Measurements from ENCODE around the gene TMEM132C. TPM values are rescaled to one million over a fixed set of nuclear protein-coding genes. Genes with fewer than 3 reads are reported as not detected.
"Not testable (repeated sequence)": the region's sequence is repeated elsewhere in the genome, so short reads cannot be mapped to it uniquely, and the experiment has no call there.

Gene TMEM132C
- total RNA-seq, 2 experiments from 2014 or later: not detected

DNA sequence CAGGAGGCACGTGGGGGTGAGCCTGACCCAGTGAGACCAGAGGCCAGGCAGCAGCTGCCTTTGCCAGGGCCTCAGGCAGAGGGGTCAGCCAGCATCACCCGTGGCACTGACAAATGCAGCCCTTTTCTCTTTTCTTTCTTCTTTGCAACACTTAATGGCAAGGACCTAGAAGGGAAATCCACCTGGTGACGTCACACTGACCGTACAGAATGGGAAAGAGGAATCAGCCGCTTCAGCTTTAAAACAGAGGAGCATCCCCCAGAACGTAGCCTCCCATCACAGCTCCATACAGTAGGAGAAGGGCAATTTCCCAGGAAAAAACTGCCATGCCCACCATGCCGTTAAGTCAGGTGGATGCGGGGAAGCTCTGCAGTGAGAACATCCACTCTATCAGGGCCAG is 328.6 kb downstream of the TMEM132C start:
- no peak for ATAC-seq

DNA sequence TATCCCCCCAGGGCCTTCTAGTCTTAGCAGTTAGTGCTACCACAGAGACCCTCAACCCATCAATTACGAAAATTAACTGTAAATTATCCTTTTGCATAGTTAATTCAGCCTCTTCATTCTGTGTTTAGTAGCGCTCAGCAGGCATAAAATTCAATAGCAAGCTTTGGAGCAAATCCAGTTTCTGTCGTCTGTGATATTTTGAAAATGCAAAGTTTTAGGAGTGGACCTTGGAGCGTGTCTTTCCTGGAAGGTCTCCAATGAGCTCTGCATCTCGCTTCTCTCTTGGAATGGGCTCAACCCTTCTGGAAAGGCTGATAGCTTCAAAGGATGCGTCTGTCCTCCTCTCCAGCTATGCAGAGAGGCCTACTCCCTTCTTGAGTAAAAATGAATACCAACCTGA is 333.9 kb downstream of the TMEM132C start:
- no peak for DNase-seq
- no peak for ATAC-seq
- Mint-ChIP-seq H3K27ac (no peak overlapping the region), H3K9me3 (ENCODE audit: low read depth) (no peaks in the 10 kb centered on the region), H3K27me3 (no peaks in the 10 kb centered on the region), H3K4me3 (no peak overlapping the region), H3K36me3 (no peaks in the 10 kb centered on the region), H3K4me1 (no peaks in the 10 kb centered on the region)
- CTCF ChIA-PET: no interaction called here

More for the DNA sequence above, 328.6 kb downstream of the TMEM132C start:
- Mint-ChIP-seq H3K4me3 (no peak overlapping the region), H3K4me1 (no peaks in the 10 kb centered on the region), H3K27me3 (no peaks in the 10 kb centered on the region), H3K36me3 (no peaks in the 10 kb centered on the region), H3K9me3 (ENCODE audit: low read depth) (peaks cover 4% of the 10 kb centered on the region), H3K27ac (no peak overlapping the region)
- no peak for DNase-seq
- CTCF ChIA-PET: no interaction called here

DNA sequence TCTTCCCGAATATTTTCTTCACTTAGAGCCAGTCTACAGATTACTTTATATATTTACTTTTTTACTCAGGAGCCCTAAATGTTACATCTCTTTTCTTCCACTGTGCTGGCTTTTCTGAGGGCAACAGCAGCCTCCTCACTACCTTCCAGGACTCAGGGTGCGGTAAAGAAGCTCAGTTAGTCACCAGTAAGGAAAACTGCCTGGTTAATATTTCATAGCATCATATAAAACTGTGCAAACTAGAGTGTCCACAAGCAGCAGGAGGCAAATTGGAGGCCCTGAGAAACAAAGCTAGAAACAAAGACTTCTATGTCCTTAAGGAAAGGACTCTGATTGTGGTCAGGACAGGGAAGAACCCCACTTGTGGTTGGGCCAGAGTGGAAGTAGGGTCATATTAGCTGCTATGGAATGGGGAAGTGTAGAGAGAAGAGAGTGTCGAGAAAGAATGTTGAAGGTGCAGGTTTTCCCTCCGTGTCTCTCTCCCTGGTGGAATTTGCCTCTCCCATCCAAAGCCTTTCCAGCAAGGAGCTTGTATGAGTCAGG is 336.7 kb downstream of the TMEM132C start:
- no peaks in the 10 kb centered on the region for H3K9me3 Mint-ChIP-seq (ENCODE audit: low read depth)
- H3K36me3 Mint-ChIP-seq: no peaks in the 10 kb centered on the region
- H3K27me3 Mint-ChIP-seq: no peaks in the 10 kb centered on the region
- H3K4me3 Mint-ChIP-seq: no peak overlapping the region
- CTCF ChIA-PET: no interaction called here
- no peak for ATAC-seq
- H3K4me1 Mint-ChIP-seq: no peaks in the 10 kb centered on the region
- DNase-seq: no peak
- no peak overlapping the region for H3K27ac Mint-ChIP-seq

DNA sequence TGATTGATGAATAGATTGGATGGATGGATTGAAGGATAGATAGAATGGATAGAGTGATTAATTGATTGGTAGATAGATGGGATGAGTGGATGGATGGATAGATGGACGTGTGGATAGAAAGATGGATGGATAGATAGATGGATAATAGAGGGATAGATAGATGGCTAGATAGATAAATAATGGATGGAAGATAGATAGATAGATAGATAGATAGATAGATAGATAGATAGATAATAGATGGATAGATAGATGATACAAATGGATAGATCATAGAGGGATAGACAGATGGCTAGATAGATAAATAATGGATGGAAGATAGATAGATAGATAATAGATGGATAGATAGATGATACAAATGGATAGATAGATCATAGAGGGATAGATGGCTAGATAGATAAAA is 337.2 kb downstream of the TMEM132C start:
- H3K27me3 Mint-ChIP-seq; ATAC-seq; CTCF ChIA-PET; H3K27ac Mint-ChIP-seq; H3K9me3 Mint-ChIP-seq (ENCODE audit: low read depth); H3K4me3 Mint-ChIP-seq; H3K4me1 Mint-ChIP-seq; DNase-seq; H3K36me3 Mint-ChIP-seq: not testable (repeated sequence)

DNA sequence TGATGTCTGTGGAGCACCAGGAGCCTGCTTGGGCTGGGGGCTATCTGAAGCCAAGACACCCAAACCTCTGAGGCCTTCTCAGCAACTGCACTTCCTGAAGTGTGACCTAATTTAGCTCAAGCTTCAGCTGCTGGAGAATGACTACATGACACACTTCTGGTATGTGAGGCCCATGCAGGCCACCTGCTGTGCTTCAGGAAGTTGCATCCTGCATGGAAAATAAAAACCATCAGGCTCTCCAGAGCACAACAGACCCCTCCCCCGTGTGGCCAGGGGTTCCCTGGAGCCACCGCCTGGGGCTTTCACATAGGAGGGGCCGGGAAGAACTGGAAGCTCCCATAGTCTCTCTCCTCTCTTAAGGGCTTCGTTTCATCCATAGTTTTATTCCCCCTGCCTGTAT is 339.1 kb downstream of the TMEM132C start:
- CTCF ChIA-PET: no interaction called here
- DNase-seq (no peak), ATAC-seq (no peak)
- Mint-ChIP-seq H3K27ac (no peak overlapping the region), H3K9me3 (ENCODE audit: low read depth) (no peaks in the 10 kb centered on the region), H3K36me3 (no peaks in the 10 kb centered on the region), H3K4me1 (no peaks in the 10 kb centered on the region), H3K4me3 (no peak overlapping the region), H3K27me3 (no peaks in the 10 kb centered on the region)

DNA sequence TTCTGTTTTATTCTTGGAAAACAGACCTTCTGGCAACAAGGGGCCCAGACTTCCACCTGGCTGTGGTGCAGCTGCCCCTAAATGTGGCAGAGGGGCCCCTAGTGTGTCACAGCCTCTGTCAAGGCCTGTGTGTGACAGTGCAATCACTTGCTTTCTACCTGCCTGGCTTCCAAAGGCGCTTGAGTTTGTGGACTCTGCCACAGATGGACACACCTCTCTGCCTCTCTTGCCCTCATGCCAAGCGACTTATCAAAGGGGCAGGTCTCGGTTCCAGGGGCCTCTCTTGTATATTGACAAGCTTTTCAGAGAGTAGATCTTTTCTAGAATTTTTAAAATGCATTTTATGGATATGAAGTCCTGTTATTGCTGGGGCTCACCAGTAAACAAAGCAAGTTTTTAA is 339.6 kb downstream of the TMEM132C start:
- H3K27me3 Mint-ChIP-seq: no peaks in the 10 kb centered on the region
- no peak overlapping the region for H3K27ac Mint-ChIP-seq
- no peaks in the 10 kb centered on the region for H3K4me1 Mint-ChIP-seq
- no peaks in the 10 kb centered on the region for H3K36me3 Mint-ChIP-seq
- H3K9me3 Mint-ChIP-seq (ENCODE audit: low read depth): no peaks in the 10 kb centered on the region
- H3K4me3 Mint-ChIP-seq: no peak overlapping the region
- CTCF ChIA-PET: no interaction called here
- no peak for ATAC-seq
- no peak for DNase-seq

DNA sequence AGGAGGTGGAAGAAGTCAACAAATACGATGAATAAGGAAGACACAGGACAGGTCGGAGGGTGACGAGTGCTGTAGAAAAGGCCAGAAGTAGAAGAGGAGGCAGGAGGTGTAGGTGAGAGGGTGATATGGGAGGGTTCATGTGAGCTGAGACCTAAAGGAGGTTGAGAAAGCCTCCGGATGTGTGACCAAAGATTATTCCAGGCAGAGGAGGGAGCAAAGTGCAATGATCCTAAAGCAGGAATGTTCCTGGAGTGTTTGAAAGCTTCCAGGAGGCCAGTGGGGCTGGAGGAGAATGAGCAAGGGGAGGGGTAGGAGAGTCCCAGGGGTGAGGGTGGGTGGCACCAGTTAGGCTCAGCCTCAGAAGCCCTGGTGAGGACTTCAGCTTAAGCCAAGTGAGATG is 340.0 kb downstream of the TMEM132C start:
- no peak for DNase-seq
- Mint-ChIP-seq H3K27me3 (no peaks in the 10 kb centered on the region), H3K36me3 (no peaks in the 10 kb centered on the region), H3K27ac (no peak overlapping the region), H3K4me1 (no peaks in the 10 kb centered on the region), H3K9me3 (ENCODE audit: low read depth) (no peaks in the 10 kb centered on the region), H3K4me3 (no peak overlapping the region)
- ATAC-seq: no peak
- CTCF ChIA-PET: no interaction called here

DNA sequence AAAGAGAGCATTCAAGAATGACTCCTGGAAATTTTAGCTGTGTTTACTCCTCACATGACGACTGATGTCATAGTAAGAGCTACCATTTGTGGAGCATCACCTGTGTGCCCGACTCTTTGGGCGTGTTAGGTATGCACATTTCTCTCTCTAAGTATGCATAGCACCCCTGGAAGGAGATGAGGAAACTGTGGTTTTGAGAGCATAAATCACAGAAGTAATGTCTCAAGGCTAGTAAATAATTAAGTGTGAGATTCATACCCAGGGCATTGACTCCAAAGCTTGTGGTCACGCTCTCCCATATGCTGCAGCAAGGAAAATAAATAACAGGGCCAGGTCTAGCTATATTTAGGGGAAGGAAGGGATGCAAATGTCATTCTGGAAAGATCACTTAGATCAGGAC is 340.7 kb downstream of the TMEM132C start:
- H3K27me3 Mint-ChIP-seq: no peaks in the 10 kb centered on the region
- no peaks in the 10 kb centered on the region for H3K36me3 Mint-ChIP-seq
- CTCF ChIA-PET: no interaction called here
- no peak for DNase-seq
- H3K9me3 Mint-ChIP-seq (ENCODE audit: low read depth): no peaks in the 10 kb centered on the region
- H3K4me3 Mint-ChIP-seq: no peak overlapping the region
- no peak for ATAC-seq
- no peak overlapping the region for H3K27ac Mint-ChIP-seq
- H3K4me1 Mint-ChIP-seq: no peaks in the 10 kb centered on the region

DNA sequence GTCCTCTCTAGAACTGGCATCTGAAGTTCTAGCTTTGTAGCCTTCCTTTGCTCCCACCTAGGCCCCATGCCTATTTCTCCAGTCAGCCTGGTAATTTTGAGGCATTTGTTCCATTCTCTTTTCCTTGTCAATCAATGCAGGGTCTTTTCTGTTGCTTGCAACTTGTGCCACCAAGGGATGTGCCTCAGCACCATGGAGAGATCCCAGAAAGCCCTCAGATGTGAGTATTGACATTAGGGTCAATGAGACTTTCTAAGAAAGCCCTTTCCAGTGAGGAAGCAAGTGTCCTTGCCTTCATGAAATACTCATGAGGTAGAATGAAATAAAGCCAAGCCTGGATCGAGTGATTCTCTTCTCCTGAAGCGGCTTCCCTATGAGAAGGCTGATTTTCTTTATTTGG is 342.9 kb downstream of the TMEM132C start:
- no peaks in the 10 kb centered on the region for H3K27me3 Mint-ChIP-seq
- DNase-seq: no peak
- ATAC-seq: no peak
- H3K36me3 Mint-ChIP-seq: no peaks in the 10 kb centered on the region
- no peak overlapping the region for H3K27ac Mint-ChIP-seq
- H3K4me1 Mint-ChIP-seq: no peaks in the 10 kb centered on the region
- CTCF ChIA-PET: no interaction called here
- no peaks in the 10 kb centered on the region for H3K9me3 Mint-ChIP-seq (ENCODE audit: low read depth)
- H3K4me3 Mint-ChIP-seq: no peak overlapping the region

DNA sequence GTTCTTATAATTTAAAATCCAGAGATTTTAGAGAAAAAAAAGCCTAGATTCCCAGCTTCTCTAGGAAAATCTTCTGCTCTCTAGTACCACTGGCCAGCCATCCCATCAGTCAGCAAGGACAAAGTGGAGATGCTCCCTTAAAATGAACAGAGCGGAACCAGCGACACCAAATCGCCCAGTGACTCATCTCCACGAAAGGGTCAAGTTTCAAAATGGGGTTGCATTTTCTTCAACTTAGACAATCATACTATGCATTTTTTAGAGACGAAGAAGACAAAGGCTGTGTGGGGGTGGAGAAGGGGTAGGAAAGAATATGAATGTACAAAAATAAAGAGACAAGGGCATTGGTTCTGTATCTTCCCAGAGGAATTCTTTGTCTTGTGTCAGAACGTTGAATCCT is 344.8 kb downstream of the TMEM132C start:
- no peak overlapping the region for H3K27ac Mint-ChIP-seq
- CTCF ChIA-PET: no interaction called here
- no peaks in the 10 kb centered on the region for H3K9me3 Mint-ChIP-seq (ENCODE audit: low read depth)
- no peaks in the 10 kb centered on the region for H3K36me3 Mint-ChIP-seq
- ATAC-seq: no peak
- no peaks in the 10 kb centered on the region for H3K4me1 Mint-ChIP-seq
- H3K4me3 Mint-ChIP-seq: no peak overlapping the region
- no peak for DNase-seq
- no peaks in the 10 kb centered on the region for H3K27me3 Mint-ChIP-seq

DNA sequence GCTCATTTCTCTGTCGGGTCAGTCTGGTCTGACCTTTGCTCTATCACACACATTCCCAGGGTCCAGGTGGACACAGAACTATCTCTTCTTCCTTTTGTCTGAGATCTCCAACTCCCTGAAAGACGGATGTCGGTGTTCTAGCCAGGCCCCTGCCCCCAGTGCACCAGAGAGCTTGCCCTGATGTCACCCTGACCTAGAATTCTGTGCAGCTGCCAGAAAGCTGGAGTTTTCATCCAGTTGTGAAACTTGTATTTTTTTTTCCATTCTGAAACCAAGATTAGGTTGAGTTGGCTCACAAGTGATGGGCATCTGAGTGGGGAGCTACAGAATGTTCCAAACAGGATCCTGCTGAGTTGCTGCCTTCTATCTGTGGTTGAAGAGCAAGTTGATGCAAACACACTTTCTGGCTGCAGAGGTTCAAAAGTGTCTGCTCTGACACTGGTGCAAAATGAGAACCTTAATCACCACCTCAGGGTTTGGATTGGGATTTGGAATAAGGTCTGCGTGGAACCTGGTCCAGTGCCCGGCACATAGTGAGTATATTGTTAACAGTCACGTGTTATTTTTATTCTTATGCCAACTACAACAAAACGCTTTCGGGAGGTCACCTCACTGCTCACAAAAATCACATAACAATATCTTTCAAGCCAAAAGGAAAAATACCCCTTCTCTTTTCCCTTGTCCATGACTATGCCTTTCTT is 345.3 kb downstream of the TMEM132C start:
- Mint-ChIP-seq H3K36me3 (no peaks in the 10 kb centered on the region), H3K27me3 (no peaks in the 10 kb centered on the region)

DNA sequence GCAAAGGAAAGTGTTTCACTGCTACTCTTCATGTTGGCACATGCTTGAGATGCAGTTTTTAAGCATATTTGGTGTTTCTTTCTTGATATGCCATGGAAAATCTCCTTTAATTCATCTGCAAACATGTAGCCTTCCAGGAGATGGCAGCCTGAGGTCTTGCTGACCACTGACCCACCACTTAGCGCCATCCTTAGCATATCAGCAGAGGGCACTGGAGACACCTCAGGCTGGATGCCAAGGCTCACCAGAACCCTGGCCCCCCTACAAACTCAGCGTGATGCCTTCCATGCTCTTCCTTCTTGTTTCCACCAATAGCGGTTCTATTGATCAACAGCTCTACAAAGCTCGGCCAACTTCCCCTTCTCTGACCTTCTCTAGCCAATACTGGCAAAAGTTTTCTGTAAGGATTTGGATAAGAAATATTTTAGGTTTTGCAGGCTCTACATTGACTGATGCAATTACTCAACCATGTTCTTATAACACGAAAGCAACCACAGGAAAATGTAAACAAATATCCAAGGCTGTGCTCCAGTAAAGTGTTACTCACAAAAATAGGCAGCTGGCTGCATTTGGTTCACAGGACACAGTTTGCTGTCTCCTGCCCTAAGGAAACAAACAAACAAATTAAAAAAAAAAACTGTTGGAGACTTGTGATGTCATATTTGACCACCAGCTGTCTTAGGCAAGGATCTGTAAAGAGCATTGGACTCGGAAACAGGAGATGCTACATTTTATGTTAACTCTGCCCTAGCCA is 347.0 kb downstream of the TMEM132C start:
- H3K27me3 Mint-ChIP-seq: no peaks in the 10 kb centered on the region
- DNase-seq: no peak
- H3K4me1 Mint-ChIP-seq: no peaks in the 10 kb centered on the region
- ATAC-seq: no peak
- no peak overlapping the region for H3K27ac Mint-ChIP-seq
- H3K4me3 Mint-ChIP-seq: no peak overlapping the region
- peaks cover 5% of the 10 kb centered on the region for H3K9me3 Mint-ChIP-seq (ENCODE audit: low read depth)
- CTCF ChIA-PET: no interaction called here
- no peaks in the 10 kb centered on the region for H3K36me3 Mint-ChIP-seq

More for the DNA sequence above, 345.3 kb downstream of the TMEM132C start:
- DNase-seq: no peak
- CTCF ChIA-PET: no interaction called here
- no peak for ATAC-seq
- peaks cover 2% of the 10 kb centered on the region for H3K9me3 Mint-ChIP-seq (ENCODE audit: low read depth)
- no peak overlapping the region for H3K4me3 Mint-ChIP-seq
- no peaks in the 10 kb centered on the region for H3K4me1 Mint-ChIP-seq
- no peak overlapping the region for H3K27ac Mint-ChIP-seq

DNA sequence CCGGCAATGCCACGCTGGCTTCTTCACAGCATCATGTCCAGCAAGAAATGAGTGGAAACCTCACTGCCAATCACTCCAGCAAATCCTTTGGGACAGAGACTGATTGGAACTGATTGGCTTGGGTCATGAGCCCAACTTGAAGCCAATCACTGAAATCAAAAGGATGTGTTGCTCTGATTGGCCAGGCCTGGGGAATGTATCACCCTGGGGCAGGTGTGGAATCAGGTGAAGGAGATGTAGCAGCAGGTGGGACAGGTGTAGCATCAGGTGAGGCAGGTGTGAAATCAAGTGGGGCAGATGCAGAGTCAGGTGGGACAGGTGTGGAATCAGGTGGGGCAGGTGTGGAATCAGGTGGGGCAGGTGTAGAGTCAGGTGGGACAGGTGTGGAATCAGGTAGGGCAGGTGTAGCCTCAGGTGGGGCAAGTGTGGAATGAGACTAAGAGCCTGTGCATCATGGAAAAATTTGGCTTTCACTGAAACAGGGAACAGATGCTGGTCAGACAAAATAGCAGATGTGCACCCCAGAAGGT is 350.4 kb downstream of the TMEM132C start:
- Mint-ChIP-seq H3K27ac (no peak overlapping the region), H3K4me3 (no peak overlapping the region), H3K27me3 (no peaks in the 10 kb centered on the region), H3K4me1 (no peaks in the 10 kb centered on the region), H3K36me3 (no peaks in the 10 kb centered on the region), H3K9me3 (ENCODE audit: low read depth) (peaks cover 5% of the 10 kb centered on the region)
- ATAC-seq: no peak
- CTCF ChIA-PET: no interaction called here
- no peak for DNase-seq

DNA sequence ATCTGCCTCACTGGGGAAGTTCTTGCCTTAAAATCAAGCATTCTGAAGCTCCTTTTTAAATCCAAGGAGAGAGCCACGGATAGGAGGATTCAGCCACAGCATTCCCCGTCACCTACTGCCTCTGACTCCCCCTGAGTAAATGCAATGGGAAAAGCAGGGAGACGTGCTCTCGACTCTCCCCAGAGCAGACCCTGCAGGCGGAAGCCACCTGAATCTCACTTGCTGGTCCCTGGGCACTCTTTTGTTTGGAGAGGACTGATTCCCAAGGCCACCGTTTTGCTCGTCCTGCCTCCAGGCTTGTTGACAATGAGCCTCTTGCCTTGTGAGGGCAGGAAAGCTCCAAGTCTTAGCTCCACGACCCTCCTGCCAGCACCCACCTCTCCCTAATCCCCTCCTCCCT is 352.3 kb downstream of the TMEM132C start:
- Mint-ChIP-seq H3K4me3 (no peak overlapping the region), H3K36me3 (no peaks in the 10 kb centered on the region), H3K27me3 (no peaks in the 10 kb centered on the region), H3K27ac (no peak overlapping the region), H3K9me3 (ENCODE audit: low read depth) (peaks cover 5% of the 10 kb centered on the region), H3K4me1 (no peaks in the 10 kb centered on the region)
- DNase-seq (no peak), ATAC-seq (no peak)
- CTCF ChIA-PET: no interaction called here
